B cell (primary cell): ENCODE measurements around the gene MAPKAP1.

Experiments
- EZH2 ChIP-seq: IDR thresholded peaks from 2 replicates; pipeline ENCODE4 v1.6.1; 2012; ENCODE audit warnings: borderline replicate concordance, low read depth, mild to moderate bottlenecking, moderate library complexity, low read length; ENCODE audit not compliant: insufficient read depth, poor library complexity, severe bottlenecking
- TF ChIP-seq, protein P1 (sequence below): fragments of 200-600 bp; IDR thresholded peaks from one replicate; pipeline ENCODE4 v1.8.0; 2022; ENCODE audit warnings: antibody characterized with exemption, mild to moderate bottlenecking

DNA sequence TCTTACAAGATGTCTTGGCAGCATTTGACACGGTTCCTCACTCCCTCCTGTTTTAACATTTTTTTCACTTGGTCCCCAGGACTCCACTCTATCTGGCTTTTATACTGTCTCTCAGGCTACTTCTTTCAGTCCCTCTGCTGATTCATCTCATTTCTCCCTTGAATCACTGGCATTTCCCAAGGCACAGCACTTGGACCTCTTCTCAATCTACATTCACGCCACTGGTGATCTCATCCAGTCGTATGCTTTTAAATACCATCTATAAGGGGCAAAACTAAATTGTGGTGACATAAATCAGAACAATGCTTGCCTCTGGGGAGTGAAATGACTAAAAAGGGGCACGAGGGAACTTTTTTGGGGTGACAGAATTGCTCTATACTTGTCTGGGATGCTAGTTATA, 47.1 kb downstream of the MAPKAP1 start:
- TF ChIP-seq, protein P1, sequence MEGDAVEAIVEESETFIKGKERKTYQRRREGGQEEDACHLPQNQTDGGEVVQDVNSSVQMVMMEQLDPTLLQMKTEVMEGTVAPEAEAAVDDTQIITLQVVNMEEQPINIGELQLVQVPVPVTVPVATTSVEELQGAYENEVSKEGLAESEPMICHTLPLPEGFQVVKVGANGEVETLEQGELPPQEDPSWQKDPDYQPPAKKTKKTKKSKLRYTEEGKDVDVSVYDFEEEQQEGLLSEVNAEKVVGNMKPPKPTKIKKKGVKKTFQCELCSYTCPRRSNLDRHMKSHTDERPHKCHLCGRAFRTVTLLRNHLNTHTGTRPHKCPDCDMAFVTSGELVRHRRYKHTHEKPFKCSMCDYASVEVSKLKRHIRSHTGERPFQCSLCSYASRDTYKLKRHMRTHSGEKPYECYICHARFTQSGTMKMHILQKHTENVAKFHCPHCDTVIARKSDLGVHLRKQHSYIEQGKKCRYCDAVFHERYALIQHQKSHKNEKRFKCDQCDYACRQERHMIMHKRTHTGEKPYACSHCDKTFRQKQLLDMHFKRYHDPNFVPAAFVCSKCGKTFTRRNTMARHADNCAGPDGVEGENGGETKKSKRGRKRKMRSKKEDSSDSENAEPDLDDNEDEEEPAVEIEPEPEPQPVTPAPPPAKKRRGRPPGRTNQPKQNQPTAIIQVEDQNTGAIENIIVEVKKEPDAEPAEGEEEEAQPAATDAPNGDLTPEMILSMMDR = no peak
- no peak for TF ChIP-seq EZH2
